Measurements from ENCODE around the gene YIF1A. TPM values are rescaled to one million over a fixed set of nuclear protein-coding genes. Genes with fewer than 3 reads are reported as not detected.

The YIF1A gene
- total and polyA plus RNA-seq, 4 donors, result 93.0 to 136 (median 117) TPM

GRCh38 chr11:66310324-66310723 is 21.4 kb upstream of the YIF1A start (continued):
- TF ChIP-seq ZBTB33 (IDR thresholded peaks at IDR 0.05) (no peak), TAF1 (conservative IDR thresholded peaks at IDR 0.05) (no peak), YY1 (IDR thresholded peaks at IDR 0.05) (no peak)

GRCh38 chr11:66309475-66309874 is 20.5 kb upstream of the YIF1A start:
- no peak for DNase-seq (ENCODE audit: low spot score)
- no peak for TF ChIP-seq HNF4A (conservative IDR thresholded peaks at IDR 0.05)
- no peak for TF ChIP-seq FOXA1 (IDR thresholded peaks at IDR 0.05)
- no peak for TF ChIP-seq FOXA2 (IDR thresholded peaks at IDR 0.05)
- TF ChIP-seq REST (IDR thresholded peaks at IDR 0.05), result no peak
- TF ChIP-seq YY1 (IDR thresholded peaks at IDR 0.05), result no peak
- TF ChIP-seq RXRA (IDR thresholded peaks at IDR 0.05), result no peak
- no peak for TF ChIP-seq ATF3 (IDR thresholded peaks at IDR 0.05)
- TF ChIP-seq NR2F2 (IDR thresholded peaks at IDR 0.05), result no peak
- TF ChIP-seq ZBTB33 (IDR thresholded peaks at IDR 0.05), result no peak
- no peak for TF ChIP-seq SP1 (IDR thresholded peaks at IDR 0.05)
- no peak for TF ChIP-seq EGR1 (IDR thresholded peaks at IDR 0.05; ENCODE audit: low read depth in 2 of 2)
- no peak for TF ChIP-seq GABPA (IDR thresholded peaks at IDR 0.05 in 1 of 2, conservative IDR thresholded peaks at IDR 0.05 in 1 of 2)
- no peak for TF ChIP-seq HNF4G (IDR thresholded peaks at IDR 0.05)
- TF ChIP-seq JUND (IDR thresholded peaks at IDR 0.05), result no peak
- no peak for TF ChIP-seq TAF1 (conservative IDR thresholded peaks at IDR 0.05)
- TF ChIP-seq MAX (IDR thresholded peaks at IDR 0.05), result no peak
- no peak for TF ChIP-seq CTCF (IDR thresholded peaks at IDR 0.05; ENCODE audit: low read depth, low read length, missing input control)
- TF ChIP-seq RAD21 (IDR thresholded peaks at IDR 0.05), result no peak
- Histone ChIP-seq H3K36me3 (ENCODE audit: control insufficient read depth in 4 of 4, insufficient read depth in 3 of 4, low read depth in 1 of 4, low read length in 3 of 4) (no peaks in the 10 kb centered on the region), H3K4me1 (ENCODE audit: control insufficient read depth in 4 of 4, insufficient read depth in 4 of 4, low read length in 3 of 4) (peaks cover 0 to 12% (median 5%) of the 10 kb centered on the region in 4 donors), H3K27ac (ENCODE audit: low read depth in 1 of 2, low read length in 2 of 2) (no peak overlapping the region), H3K27me3 (ENCODE audit: control insufficient read depth in 4 of 4, insufficient read depth in 4 of 4, low read length in 3 of 4) (no peaks in the 10 kb centered on the region), H3K4me3 (ENCODE audit: low read depth in 1 of 3, low read length in 3 of 3) (no peak overlapping the region), H3K9ac (ENCODE audit: low read depth in 1 of 2, low read length in 2 of 2) (no peak overlapping the region), H3K9me3 (ENCODE audit: control insufficient read depth in 4 of 4, low read length in 3 of 4) (no peaks in the 10 kb centered on the region)
- 66% methylated on average over 3 of the region's 3 CpGs for WGBS
